ENCODE results near the gene PLPP4.

PLPP4 gene

GRCh38 chr10:120456143-120456625 lies 843 bp upstream of the PLPP4 start:
- Histone ChIP-seq H3K9me3 (ENCODE audit: control insufficient read depth, insufficient read depth, low read length) (no peaks in the 10 kb centered on the region), H3K27ac (ENCODE audit: low read depth, low read length) (no peak overlapping the region), H3K4me3 (ENCODE audit: low read depth, low read length) (peak overlapping the region; percentile 66), H3K36me3 (ENCODE audit: control insufficient read depth, insufficient read depth, low read length) (no peaks in the 10 kb centered on the region), H3K9ac (ENCODE audit: low read depth, low read length) (no peak overlapping the region), H3K27me3 (ENCODE audit: control insufficient read depth, insufficient read depth, low read length) (peaks cover 59% of the 10 kb centered on the region), H3K4me1 (ENCODE audit: control insufficient read depth, insufficient read depth, low read length) (peaks cover 5% of the 10 kb centered on the region)

DNA sequence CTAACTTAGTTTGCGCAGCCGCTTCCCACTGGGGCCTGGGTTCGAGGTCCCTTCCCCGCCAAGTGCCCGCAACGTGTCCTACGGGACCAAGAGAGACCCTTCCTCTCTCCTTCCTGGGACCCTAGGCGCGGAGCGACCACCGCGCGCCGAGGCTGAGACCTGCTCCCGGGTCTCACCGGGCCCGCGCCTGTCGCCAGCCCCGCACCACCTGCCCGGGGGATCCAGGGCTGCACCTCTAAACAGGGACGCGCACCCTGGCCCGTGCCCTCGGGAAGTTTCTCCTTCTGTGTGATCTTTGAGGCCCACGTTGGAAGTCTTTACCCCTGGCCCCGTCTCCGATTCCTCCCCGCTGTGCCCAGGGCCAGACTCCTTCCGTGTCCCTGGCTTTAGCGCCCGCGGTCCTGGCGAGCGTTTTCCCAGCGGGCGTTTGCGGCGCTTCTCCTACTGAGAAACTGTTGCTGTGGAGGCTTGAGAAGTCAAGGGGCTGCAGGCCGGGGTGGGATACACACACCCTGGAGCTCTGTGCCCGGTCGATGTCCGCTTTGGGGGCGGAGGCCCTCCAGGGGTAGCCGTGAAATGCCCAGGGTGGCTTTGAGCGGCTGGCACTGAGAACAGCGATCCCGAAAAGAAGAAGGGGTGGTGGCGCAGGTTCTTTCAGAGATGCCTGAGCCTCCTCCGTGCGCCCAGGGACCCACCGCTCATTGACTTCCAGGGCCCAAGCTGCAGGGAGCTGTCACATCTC lies 575 bp downstream of the PLPP4 start:
- peak overlapping the region; percentile 66 for H3K4me3 ChIP-seq (ENCODE audit: low read depth, low read length)
- H3K27ac ChIP-seq (ENCODE audit: low read depth, low read length): no peak overlapping the region
- H3K36me3 ChIP-seq (ENCODE audit: control insufficient read depth, insufficient read depth, low read length): no peaks in the 10 kb centered on the region
- H3K9ac ChIP-seq (ENCODE audit: low read depth, low read length): no peak overlapping the region
- H3K4me1 ChIP-seq (ENCODE audit: control insufficient read depth, insufficient read depth, low read length): peaks cover 5% of the 10 kb centered on the region
- no peaks in the 10 kb centered on the region for H3K9me3 ChIP-seq (ENCODE audit: control insufficient read depth, insufficient read depth, low read length)
- H3K27me3 ChIP-seq (ENCODE audit: control insufficient read depth, insufficient read depth, low read length): peaks cover 61% of the 10 kb centered on the region

- H3K9ac ChIP-seq (ENCODE audit: low read depth, low read length): no peak overlapping the region
- H3K27ac ChIP-seq (ENCODE audit: low read depth, low read length): no peak overlapping the region
- H3K4me3 ChIP-seq (ENCODE audit: low read depth, low read length): no peak overlapping the region
- H3K9me3 ChIP-seq (ENCODE audit: control insufficient read depth, insufficient read depth, low read length): no peaks in the 10 kb centered on the region
- peaks cover 5% of the 10 kb centered on the region for H3K4me1 ChIP-seq (ENCODE audit: control insufficient read depth, insufficient read depth, low read length)
- H3K36me3 ChIP-seq (ENCODE audit: control insufficient read depth, insufficient read depth, low read length): no peaks in the 10 kb centered on the region
- peaks cover 61% of the 10 kb centered on the region for H3K27me3 ChIP-seq (ENCODE audit: control insufficient read depth, insufficient read depth, low read length)
These were observed 1.4 kb downstream of the PLPP4 start for GRCh38 chr10:120458432-120458831.

- Histone ChIP-seq H3K9me3 (ENCODE audit: control insufficient read depth, insufficient read depth, low read length) (no peaks in the 10 kb centered on the region), H3K4me3 (ENCODE audit: low read depth, low read length) (no peak overlapping the region), H3K9ac (ENCODE audit: low read depth, low read length) (no peak overlapping the region), H3K36me3 (ENCODE audit: control insufficient read depth, insufficient read depth, low read length) (no peaks in the 10 kb centered on the region), H3K27ac (ENCODE audit: low read depth, low read length) (no peak overlapping the region), H3K27me3 (ENCODE audit: control insufficient read depth, insufficient read depth, low read length) (peaks cover 61% of the 10 kb centered on the region), H3K4me1 (ENCODE audit: control insufficient read depth, insufficient read depth, low read length) (peaks cover 5% of the 10 kb centered on the region)
These were observed 2.2 kb downstream of the PLPP4 start for GRCh38 chr10:120459185-120459584.

DNA sequence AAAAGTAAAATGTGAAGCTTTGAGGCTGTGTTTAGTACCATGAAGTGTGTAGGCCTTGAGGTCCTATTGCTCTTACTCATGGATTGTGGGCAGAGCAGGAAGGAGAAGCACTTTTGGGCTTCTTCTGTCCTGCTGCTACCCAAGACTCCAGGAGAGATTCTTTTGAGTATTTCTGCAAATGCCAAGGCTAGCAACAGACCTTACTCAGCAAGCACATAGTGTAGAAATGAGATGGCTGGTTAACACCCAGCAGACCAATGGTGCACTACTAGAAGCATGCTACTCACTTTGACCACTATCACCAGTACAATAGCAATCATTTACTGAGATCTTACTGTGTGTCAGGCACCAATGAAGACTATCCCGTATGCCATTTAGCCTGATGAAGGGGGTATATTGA lies 3.2 kb downstream of the PLPP4 start:
- Histone ChIP-seq H3K9ac (ENCODE audit: low read depth, low read length) (no peak overlapping the region), H3K36me3 (ENCODE audit: control insufficient read depth, insufficient read depth, low read length) (no peaks in the 10 kb centered on the region), H3K4me1 (ENCODE audit: control insufficient read depth, insufficient read depth, low read length) (peaks cover 5% of the 10 kb centered on the region), H3K4me3 (ENCODE audit: low read depth, low read length) (no peak overlapping the region), H3K9me3 (ENCODE audit: control insufficient read depth, insufficient read depth, low read length) (no peaks in the 10 kb centered on the region), H3K27ac (ENCODE audit: low read depth, low read length) (no peak overlapping the region), H3K27me3 (ENCODE audit: control insufficient read depth, insufficient read depth, low read length) (peaks cover 58% of the 10 kb centered on the region)

- H3K4me1 ChIP-seq (ENCODE audit: control insufficient read depth, insufficient read depth, low read length): peaks cover 3% of the 10 kb centered on the region
- H3K4me3 ChIP-seq (ENCODE audit: low read depth, low read length): no peak overlapping the region
- no peak overlapping the region for H3K9ac ChIP-seq (ENCODE audit: low read depth, low read length)
- H3K27ac ChIP-seq (ENCODE audit: low read depth, low read length): no peak overlapping the region
- H3K9me3 ChIP-seq (ENCODE audit: control insufficient read depth, insufficient read depth, low read length): no peaks in the 10 kb centered on the region
- no peaks in the 10 kb centered on the region for H3K36me3 ChIP-seq (ENCODE audit: control insufficient read depth, insufficient read depth, low read length)
- peaks cover 53% of the 10 kb centered on the region for H3K27me3 ChIP-seq (ENCODE audit: control insufficient read depth, insufficient read depth, low read length)
These were observed 3.7 kb downstream of the PLPP4 start for GRCh38 chr10:120460776-120461175.

DNA sequence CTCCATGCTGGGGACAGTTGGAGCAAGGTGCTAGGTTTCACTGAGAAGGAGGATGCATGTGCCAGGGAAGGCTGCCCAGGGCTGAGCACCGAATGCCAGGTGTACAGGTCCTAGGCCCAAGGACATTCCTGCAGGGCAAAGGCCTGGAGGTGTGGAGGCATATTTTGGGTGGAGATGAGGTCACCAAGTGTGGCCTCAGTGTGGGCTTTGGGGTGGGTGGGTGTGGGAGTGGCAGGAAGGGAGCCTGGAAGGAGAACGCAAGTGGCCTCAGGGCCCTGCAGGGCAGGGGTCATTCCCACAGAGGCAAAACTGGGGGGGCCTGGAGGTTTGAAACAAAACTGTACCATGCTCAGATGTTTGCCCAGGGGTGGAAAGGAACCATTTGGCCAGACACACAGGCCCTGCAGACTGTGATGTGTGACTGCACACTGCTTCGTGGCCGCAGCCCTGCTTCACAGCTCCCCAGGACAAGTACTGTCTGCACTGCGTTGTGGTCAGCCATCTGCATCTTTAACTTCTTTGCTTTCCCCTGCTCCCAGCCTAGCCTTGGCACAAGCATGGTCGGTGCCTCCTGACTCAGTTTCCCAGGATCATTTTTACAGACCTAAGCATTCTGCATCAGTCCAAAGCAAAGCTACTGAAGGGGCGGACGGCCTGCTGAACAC lies 5.1 kb downstream of the PLPP4 start:
- H3K27ac ChIP-seq (ENCODE audit: low read depth, low read length): no peak overlapping the region
- H3K4me1 ChIP-seq (ENCODE audit: control insufficient read depth, insufficient read depth, low read length): no peaks in the 10 kb centered on the region
- H3K9ac ChIP-seq (ENCODE audit: low read depth, low read length): no peak overlapping the region
- peaks cover 41% of the 10 kb centered on the region for H3K27me3 ChIP-seq (ENCODE audit: control insufficient read depth, insufficient read depth, low read length)
- no peak overlapping the region for H3K4me3 ChIP-seq (ENCODE audit: low read depth, low read length)
- no peaks in the 10 kb centered on the region for H3K9me3 ChIP-seq (ENCODE audit: control insufficient read depth, insufficient read depth, low read length)
- H3K36me3 ChIP-seq (ENCODE audit: control insufficient read depth, insufficient read depth, low read length): no peaks in the 10 kb centered on the region

GRCh38 chr10:120465138-120465537 lies 8.1 kb downstream of the PLPP4 start:
- H3K27ac ChIP-seq (ENCODE audit: low read depth, low read length): no peak overlapping the region
- no peaks in the 10 kb centered on the region for H3K9me3 ChIP-seq (ENCODE audit: control insufficient read depth, insufficient read depth, low read length)
- no peak overlapping the region for H3K4me3 ChIP-seq (ENCODE audit: low read depth, low read length)
- H3K36me3 ChIP-seq (ENCODE audit: control insufficient read depth, insufficient read depth, low read length): no peaks in the 10 kb centered on the region
- H3K4me1 ChIP-seq (ENCODE audit: control insufficient read depth, insufficient read depth, low read length): no peaks in the 10 kb centered on the region
- H3K9ac ChIP-seq (ENCODE audit: low read depth, low read length): no peak overlapping the region
- peaks cover 11% of the 10 kb centered on the region for H3K27me3 ChIP-seq (ENCODE audit: control insufficient read depth, insufficient read depth, low read length)

DNA sequence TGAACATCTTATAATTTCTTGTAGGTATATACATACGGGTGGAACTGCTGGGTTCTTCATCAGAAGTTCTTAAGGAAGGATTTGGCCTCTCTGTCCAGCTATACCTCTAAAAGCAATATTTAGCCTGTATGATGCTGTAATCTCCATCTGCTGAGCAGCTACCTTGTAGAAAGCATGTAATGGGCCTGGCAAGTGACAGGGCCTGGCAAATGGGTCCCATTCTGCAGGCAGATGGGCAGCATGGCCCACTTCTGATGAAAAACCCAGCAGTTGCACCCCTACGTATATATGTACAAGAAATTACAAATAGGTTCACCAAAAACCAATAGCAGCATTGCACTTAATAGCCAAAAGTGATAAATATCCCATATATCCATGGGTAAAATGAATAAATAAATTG lies 9.0 kb downstream of the PLPP4 start:
- no peak overlapping the region for H3K27ac ChIP-seq (ENCODE audit: low read depth, low read length)
- no peaks in the 10 kb centered on the region for H3K9me3 ChIP-seq (ENCODE audit: control insufficient read depth, insufficient read depth, low read length)
- no peak overlapping the region for H3K9ac ChIP-seq (ENCODE audit: low read depth, low read length)
- no peak overlapping the region for H3K4me3 ChIP-seq (ENCODE audit: low read depth, low read length)
- no peaks in the 10 kb centered on the region for H3K4me1 ChIP-seq (ENCODE audit: control insufficient read depth, insufficient read depth, low read length)
- H3K36me3 ChIP-seq (ENCODE audit: control insufficient read depth, insufficient read depth, low read length): no peaks in the 10 kb centered on the region
- peaks cover 4% of the 10 kb centered on the region; the same call in 1 of the 2 replicates for H3K27me3 ChIP-seq (ENCODE audit: control insufficient read depth, insufficient read depth, low read length)

GRCh38 chr10:120473593-120473992 lies 16.6 kb downstream of the PLPP4 start:
- no peak overlapping the region for H3K27ac ChIP-seq (ENCODE audit: low read depth, low read length)
- H3K36me3 ChIP-seq (ENCODE audit: control insufficient read depth, insufficient read depth, low read length): no peaks in the 10 kb centered on the region
- no peaks in the 10 kb centered on the region for H3K4me1 ChIP-seq (ENCODE audit: control insufficient read depth, insufficient read depth, low read length)
- no peak overlapping the region for H3K9ac ChIP-seq (ENCODE audit: low read depth, low read length)
- no peaks in the 10 kb centered on the region for H3K27me3 ChIP-seq (ENCODE audit: control insufficient read depth, insufficient read depth, low read length)
- no peak overlapping the region for H3K4me3 ChIP-seq (ENCODE audit: low read depth, low read length)
- no peaks in the 10 kb centered on the region for H3K9me3 ChIP-seq (ENCODE audit: control insufficient read depth, insufficient read depth, low read length)

DNA sequence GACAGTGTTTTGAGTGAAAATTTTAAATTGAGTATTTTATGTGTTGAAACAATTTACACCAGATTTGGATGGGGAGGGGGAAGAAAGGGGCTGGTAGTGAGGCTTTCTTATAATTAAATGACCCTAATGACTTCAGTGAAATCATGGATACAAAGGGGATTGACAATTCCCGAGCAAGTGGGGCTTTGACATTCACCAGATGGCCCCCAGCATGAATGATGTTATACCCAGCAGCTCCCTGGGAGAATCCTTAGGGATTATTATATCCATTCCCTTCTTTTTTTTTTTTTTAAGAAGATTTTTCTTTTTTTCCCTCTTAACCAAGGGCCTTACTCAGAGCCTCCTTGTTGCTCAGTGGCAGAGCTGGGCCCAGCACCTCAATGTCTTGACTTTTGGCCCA lies 17.9 kb downstream of the PLPP4 start:
- no peak overlapping the region for H3K27ac ChIP-seq (ENCODE audit: low read depth, low read length)
- no peaks in the 10 kb centered on the region for H3K27me3 ChIP-seq (ENCODE audit: control insufficient read depth, insufficient read depth, low read length)
- H3K9ac ChIP-seq (ENCODE audit: low read depth, low read length): no peak overlapping the region
- no peaks in the 10 kb centered on the region for H3K9me3 ChIP-seq (ENCODE audit: control insufficient read depth, insufficient read depth, low read length)
- no peak overlapping the region for H3K4me3 ChIP-seq (ENCODE audit: low read depth, low read length)
- H3K4me1 ChIP-seq (ENCODE audit: control insufficient read depth, insufficient read depth, low read length): no peaks in the 10 kb centered on the region
- no peaks in the 10 kb centered on the region for H3K36me3 ChIP-seq (ENCODE audit: control insufficient read depth, insufficient read depth, low read length)
